ENCODE data around the gene PDRG1.

- TF ChIP-seq CTCF (IDR thresholded peaks at IDR 0.05) (no peak), POLR2A (IDR thresholded peaks at IDR 0.05) (no peak)
Observed at GRCh38 chr20:31963889-31964288, 12.0 kb upstream of the PDRG1 start.
